ENCODE results near the gene RCL1. TPM values are rescaled to one million over a fixed set of nuclear protein-coding genes. Genes with fewer than 3 reads are reported as not detected.
"Not testable (repeated sequence)": the region's sequence is repeated elsewhere in the genome, so short reads cannot be mapped to it uniquely, and the experiment has no call there.

RCL1 gene
- total RNA-seq, 1 donor from 2014 or later = 22.9 TPM

DNA sequence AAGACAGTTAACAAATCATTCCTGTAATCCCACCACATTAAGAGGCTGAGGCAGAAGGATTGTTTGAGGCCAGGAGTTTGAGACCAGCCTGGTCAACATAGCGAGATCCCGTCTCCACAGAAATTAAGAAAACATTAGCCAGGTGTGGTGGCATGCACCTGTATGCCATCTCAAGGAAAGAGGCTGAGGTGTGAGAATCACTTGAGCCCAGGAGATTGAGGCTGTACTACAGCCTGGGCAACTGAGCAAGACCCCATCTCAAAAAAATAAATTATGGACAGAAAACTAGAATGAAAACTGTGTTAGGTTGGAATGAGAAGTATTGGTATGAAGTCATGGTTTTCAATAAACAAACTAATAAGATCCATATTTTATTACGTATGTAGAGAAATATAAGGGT lies 28.7 kb upstream of the RCL1 start:
- intact Hi-C loops (cut with DNase I) = loop anchor here (5.0 kb wide), 1 partner anchor 223 kb away; the partner anchor contains the start of gene JAK2
- H3K4me1 ChIP-seq = peaks cover 30% of the 10 kb centered on the region
- H3K27ac ChIP-seq = no peak overlapping the region
- DNase-seq (no peak), ATAC-seq (no peak)
- no peaks in the 10 kb centered on the region for H3K9me3 ChIP-seq
- TF ChIP-seq CTCF (IDR thresholded peaks at IDR 0.05) = no peak
- H3K4me3 ChIP-seq = no peak overlapping the region
- no peaks in the 10 kb centered on the region for H3K27me3 ChIP-seq (ENCODE audit: low read depth)
- no peaks in the 10 kb centered on the region for H3K36me3 ChIP-seq

DNA sequence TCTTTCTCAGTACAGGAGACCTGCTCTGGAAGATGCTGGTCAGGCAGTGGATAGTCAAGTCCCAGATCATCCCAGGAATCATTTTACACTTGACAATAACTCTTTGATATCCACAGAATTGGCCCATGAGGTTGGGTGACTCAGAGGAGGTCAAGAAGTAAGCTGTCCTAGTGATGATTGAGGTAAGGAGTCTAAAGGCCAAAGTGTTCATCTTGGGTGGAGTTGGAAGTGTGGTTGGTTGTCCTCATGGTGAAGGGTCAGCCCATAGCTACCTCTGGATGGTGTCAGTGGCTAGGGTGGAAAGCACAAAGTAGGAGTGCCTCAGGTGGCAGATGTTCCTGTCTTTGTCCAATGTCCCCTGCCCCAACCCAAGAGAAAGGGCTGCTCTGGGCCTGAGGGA lies 24.1 kb upstream of the RCL1 start:
- no peak for ATAC-seq
- Histone ChIP-seq H3K4me1 (peaks cover 2% of the 10 kb centered on the region), H3K4me3 (no peak overlapping the region), H3K27ac (no peak overlapping the region), H3K27me3 (ENCODE audit: low read depth) (no peaks in the 10 kb centered on the region), H3K9me3 (no peaks in the 10 kb centered on the region), H3K36me3 (no peaks in the 10 kb centered on the region)
- DNase-seq = no peak
- intact Hi-C loops (cut with DNase I) = no loop called here
- no peak for TF ChIP-seq CTCF (IDR thresholded peaks at IDR 0.05)

DNA sequence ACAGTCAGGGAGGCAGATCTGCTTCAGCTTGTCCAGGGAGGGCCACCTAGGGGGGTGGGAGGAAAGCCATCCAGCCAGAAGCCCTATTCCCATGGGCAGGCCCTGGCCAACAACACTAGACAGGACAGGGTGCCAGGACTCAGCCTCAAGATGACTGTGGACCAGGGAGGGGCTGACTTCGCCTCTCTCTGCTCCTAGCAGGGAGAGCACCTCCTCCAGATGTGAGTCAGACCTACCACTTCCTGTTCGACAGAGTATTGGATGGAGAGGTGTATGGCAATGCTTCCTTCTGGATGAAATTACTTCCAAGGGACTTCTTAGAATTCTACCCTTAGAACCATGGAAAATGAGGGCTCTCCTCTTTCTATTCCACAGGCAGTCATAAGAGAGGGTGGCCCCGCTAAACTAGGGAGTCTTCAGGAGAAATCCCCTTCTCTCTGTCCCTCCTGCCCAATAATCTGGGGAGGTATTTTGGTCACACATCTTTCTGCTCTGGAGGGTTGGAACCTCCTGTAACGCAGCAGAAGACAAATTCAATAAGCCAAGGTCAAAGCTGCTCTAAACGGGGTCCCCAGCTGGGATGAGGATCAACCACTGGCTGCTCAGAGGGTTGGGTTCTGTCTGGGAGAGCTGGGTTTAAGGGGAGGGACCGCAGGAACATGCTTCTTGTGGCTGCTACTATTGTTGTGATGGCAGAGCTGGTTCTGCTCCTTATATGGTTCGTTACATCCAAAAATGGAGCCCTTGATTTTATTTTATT lies 23.2 kb upstream of the RCL1 start:
- intact Hi-C loops (cut with DNase I) = no loop called here
- no peaks in the 10 kb centered on the region for H3K27me3 ChIP-seq (ENCODE audit: low read depth)
- TF ChIP-seq CTCF (IDR thresholded peaks at IDR 0.05) = no peak
- H3K4me3 ChIP-seq = no peak overlapping the region
- H3K4me1 ChIP-seq = no peaks in the 10 kb centered on the region
- DNase-seq (no peak), ATAC-seq (no peak)
- no peaks in the 10 kb centered on the region for H3K9me3 ChIP-seq
- H3K27ac ChIP-seq = no peak overlapping the region
- H3K36me3 ChIP-seq = no peaks in the 10 kb centered on the region

DNA sequence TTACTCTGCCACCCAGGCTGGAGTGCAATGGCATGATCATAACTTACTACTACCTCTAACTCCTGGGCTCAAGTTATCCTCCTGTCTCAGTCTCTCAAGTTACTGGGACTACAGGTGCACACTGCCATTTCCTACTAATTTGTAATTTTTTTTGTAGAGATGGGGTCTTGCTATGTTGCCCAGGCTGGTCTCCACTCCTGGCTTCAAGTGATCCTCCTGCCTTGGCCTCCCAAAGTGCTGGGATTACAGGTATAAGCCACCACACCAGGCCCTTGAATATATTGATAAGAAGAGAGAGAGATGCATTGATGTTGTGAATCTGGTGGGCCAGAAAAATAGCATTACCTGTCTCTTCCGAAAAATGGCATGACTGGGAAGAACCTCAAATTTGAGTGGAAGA lies 21.0 kb upstream of the RCL1 start:
- Histone ChIP-seq H3K27me3 (ENCODE audit: low read depth) (no peaks in the 10 kb centered on the region), H3K4me3 (no peak overlapping the region), H3K4me1 (no peaks in the 10 kb centered on the region), H3K9me3 (no peaks in the 10 kb centered on the region), H3K36me3 (no peaks in the 10 kb centered on the region), H3K27ac (no peak overlapping the region)
- no peak for TF ChIP-seq CTCF (IDR thresholded peaks at IDR 0.05)
- ATAC-seq = no peak
- intact Hi-C loops (cut with DNase I) = no loop called here
- DNase-seq = no peak

- intact Hi-C loops (cut with DNase I) = no loop called here
- no peak for ATAC-seq
- H3K9me3 ChIP-seq = no peaks in the 10 kb centered on the region
- no peak overlapping the region for H3K4me3 ChIP-seq
- TF ChIP-seq CTCF (IDR thresholded peaks at IDR 0.05) = no peak
- no peak overlapping the region for H3K27ac ChIP-seq
- H3K27me3 ChIP-seq (ENCODE audit: low read depth) = no peaks in the 10 kb centered on the region
- H3K36me3 ChIP-seq = no peaks in the 10 kb centered on the region
- no peak for DNase-seq
- H3K4me1 ChIP-seq = no peaks in the 10 kb centered on the region
Observed at GRCh38 chr9:4774209-4774608, 18.5 kb upstream of the RCL1 start.

- H3K4me1 ChIP-seq; H3K4me3 ChIP-seq; ATAC-seq; H3K27ac ChIP-seq; H3K36me3 ChIP-seq; intact Hi-C loops (cut with DNase I); H3K9me3 ChIP-seq; H3K27me3 ChIP-seq (ENCODE audit: low read depth); DNase-seq: not testable (repeated sequence)
Observed at GRCh38 chr9:4774958-4775357, 17.8 kb upstream of the RCL1 start.
